Measurements from ENCODE around the gene LAIR1.
"Not testable (repeated sequence)": the region's sequence is repeated elsewhere in the genome, so short reads cannot be mapped to it uniquely, and the experiment has no call there.

The LAIR1 gene

DNA sequence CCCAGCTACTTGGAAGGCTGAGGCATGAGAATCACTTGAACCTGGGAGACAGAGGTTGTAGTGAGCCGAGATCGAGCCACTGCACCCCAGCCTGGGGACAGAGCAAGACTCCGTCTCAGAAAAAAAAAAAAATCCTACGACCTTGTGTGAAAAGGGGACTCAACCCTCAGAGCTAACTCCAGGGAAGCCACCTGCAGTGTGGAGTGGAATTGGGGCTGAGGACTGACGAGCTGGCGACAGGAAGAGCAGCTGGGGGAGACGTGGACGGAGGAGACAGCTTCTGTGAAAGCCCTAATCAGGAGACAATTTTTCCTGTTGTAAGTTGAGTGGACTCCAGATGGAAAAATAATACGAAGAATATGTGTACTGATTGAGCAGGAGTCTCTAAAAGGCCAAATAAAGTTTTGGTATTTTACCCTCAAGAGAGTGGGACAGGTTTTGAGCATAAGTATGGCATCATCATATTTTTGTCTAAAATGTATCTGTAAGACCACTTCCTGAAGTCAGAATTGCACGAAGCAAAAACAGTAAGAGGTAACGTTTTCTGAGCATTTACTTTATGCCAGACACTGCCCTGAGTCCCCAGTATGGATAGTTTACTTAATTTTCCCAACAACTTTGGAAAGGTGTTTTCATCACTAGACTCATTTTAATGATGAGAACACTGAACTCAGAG is 12.0 kb upstream of the LAIR1 start:
- no peak for DNase-seq (ENCODE audit: low read depth)

GRCh38 chr19:54375181-54375938 is 10.6 kb upstream of the LAIR1 start:
- DNase-seq (ENCODE audit: low read depth): not testable (repeated sequence)

DNA sequence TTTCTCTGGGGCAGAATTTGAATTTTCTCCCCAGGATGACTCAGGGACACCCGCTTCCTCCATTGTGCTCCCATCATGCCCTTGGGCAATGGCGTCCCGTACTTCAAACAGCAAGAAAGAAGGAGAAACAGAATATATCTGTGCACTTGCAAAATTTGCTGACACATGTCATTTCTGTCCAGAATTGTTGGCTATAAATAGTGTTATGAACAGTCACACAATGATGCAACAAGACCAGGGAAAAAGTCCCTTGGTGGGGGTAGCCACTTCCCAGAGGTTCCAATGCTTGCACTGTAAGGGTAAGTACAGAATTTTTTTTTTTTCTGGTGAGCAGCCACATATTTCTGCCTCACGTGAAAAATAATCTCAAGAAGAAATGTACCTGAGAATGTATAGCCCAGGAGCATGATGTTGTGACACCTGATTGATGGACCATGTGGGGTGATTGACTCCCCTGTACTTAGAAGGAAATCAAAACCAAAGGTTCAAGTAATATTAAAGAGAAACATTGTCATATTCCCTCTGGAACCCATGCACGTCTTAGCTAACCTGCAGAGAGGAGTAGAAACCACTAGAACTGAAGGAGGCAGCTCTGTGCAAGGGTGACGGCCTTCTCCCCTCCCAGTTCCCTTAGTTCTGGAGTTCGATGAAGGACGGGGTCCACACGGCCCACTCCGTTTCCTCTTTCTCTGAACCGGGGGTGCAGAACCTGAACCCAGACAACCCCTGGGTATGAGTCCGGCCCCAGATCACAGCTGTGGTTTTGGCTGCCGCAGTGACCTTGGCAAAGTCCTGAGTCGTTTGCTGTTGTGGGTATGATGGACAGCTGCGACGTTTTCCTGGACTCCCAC is 9.3 kb upstream of the LAIR1 start:
- no peak for DNase-seq (ENCODE audit: low read depth)

GRCh38 chr19:54371453-54371852 is 6.7 kb upstream of the LAIR1 start:
- DNase-seq (ENCODE audit: low read depth): not testable (repeated sequence)

- DNase-seq (ENCODE audit: low read depth): not testable (repeated sequence)
Measured at GRCh38 chr19:54370434-54370796, 5.7 kb upstream of the LAIR1 start.

DNA sequence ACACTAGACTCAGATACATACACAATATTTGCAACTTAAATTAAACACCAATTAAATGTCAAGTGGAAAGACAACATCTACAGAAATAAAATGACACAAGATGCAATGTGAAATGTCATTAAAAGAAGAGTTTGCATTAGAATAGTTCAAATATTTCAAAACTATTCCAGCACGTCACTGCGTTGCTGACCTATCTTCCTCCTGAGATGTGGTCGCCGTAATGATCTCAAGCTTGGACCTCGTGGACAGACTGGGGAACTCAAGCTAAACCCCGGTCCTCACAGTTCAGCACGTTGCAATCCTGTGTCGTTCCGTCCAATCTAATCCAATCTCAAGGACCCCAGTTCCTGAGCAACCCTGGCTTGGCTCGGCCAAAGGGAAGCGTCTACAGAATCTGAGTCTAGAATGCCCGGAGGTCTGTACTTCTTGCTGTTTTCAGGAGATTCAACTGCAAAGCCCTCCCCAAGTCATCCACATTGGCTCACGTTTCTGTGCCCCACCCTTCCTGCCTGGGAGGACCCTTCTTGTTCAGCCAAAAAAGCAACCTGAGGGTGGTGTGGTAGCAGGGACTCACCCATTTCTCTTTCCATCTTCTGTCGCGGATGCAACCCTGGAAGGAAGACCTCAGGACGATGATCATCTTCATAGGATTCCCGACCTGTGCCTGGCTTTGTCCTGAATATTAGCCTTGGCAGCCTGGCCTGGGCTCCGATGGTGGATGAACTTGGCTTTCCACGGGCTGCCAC is 5.1 kb upstream of the LAIR1 start:
- DNase-seq (ENCODE audit: low read depth): not testable (repeated sequence)

GRCh38 chr19:54369082-54369687 is 4.5 kb upstream of the LAIR1 start:
- DNase-seq (ENCODE audit: low read depth): no peak

- no peak for DNase-seq (ENCODE audit: low read depth)
Measured at GRCh38 chr19:54366811-54367210, 2.1 kb upstream of the LAIR1 start.

DNA sequence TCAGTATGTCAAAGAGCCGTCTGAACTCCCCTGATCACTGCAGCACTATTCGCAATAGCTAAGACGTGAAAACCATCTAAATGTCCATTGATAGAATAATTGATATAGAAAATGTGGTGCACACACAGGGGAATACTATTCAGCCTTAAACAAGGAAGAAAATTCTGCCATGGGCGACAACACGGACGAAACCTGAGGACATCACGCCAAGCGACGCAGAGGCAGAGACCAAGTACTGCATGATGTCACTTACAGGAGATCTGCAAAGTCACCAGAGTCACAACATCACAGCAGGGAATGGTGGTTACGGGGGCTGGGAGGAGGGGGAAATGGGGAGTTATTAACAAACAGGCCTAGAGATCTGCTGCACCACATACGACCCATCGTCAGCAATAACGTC is 1.1 kb upstream of the LAIR1 start:
- not testable (repeated sequence) for DNase-seq (ENCODE audit: low read depth)

GRCh38 chr19:54361680-54362422 is 2.9 kb downstream of the LAIR1 start:
- not testable (repeated sequence) for DNase-seq (ENCODE audit: low read depth)

GRCh38 chr19:54359149-54359820 is 5.4 kb downstream of the LAIR1 start:
- DNase-seq (ENCODE audit: low read depth): not testable (repeated sequence)

DNA sequence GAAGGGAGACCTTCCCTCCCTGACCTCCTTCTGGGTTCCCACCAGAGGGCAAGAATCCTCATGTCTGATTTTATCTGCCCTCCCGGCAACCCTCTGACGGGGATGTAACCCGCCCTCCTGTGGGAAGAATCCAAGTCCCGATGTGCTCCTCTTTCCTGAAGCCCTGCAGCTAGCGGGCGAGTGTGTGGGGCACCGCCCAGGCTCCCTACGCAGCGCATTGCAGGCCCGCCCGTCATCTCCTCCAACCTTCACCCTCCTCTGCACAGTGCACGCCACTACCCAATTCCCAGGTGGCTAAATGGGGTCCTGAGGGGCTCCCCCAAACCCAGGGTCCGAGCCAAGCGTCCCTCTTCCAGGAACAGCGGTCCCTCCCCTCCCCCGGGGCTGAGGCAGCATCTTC is 7.3 kb downstream of the LAIR1 start:
- DNase-seq (ENCODE audit: low read depth): no peak

DNA sequence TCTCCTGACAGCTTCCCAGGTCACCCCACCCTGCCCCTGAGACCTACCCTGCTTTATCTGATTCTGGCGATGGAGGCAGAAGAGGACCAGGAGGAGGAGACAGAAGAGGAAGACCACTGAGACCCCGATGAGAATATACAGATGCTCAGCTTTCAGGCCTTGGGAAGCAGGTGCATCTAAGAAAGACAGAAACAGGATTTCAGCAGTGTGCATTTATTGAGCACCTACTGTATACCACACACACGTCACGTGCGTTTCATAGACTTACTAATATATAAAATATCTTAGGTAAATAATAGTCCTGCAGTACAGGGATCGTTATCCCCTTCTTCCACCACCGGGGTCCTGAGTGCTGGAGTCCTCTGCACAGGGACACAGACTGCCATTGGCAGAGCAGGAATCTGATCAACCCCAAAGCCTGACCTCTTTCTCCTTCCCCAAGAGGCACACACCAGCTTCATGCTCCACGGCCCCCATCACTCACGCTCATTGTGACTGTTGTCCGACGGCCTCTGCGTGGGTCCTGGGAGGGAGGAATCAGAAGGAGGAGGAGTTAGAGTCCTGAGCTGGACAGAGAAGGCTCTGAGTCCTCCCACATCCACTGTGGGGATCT is 8.2 kb downstream of the LAIR1 start:
- DNase-seq (ENCODE audit: low read depth): no peak

GRCh38 chr19:54355675-54356074 is 9.1 kb downstream of the LAIR1 start:
- DNase-seq (ENCODE audit: low read depth): no peak

- DNase-seq (ENCODE audit: low read depth): no peak
Measured at GRCh38 chr19:54354761-54355160, 10.0 kb downstream of the LAIR1 start.

- DNase-seq (ENCODE audit: low read depth): no peak
Measured at GRCh38 chr19:54352546-54352945, 12.2 kb downstream of the LAIR1 start.

DNA sequence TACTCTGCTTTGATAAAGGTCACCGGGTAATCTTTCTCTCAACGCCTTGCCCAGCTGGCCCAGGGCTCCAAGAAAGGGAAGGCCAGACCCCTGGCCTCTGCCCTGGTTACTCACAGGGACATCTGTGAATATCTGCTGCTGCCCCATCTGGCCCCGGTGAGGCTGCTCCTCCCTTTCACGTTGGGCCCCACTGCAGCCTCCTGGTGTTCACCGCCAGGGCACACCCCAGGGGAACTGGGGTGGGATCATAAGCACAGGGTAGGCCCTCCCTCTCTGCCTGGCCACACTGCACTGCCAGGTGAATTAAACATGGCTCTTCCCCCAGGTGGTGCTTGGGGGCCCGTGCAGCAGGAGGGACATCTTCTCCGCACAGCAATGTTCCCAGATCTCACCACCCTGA is 12.7 kb downstream of the LAIR1 start:
- no peak for DNase-seq (ENCODE audit: low read depth)

DNA sequence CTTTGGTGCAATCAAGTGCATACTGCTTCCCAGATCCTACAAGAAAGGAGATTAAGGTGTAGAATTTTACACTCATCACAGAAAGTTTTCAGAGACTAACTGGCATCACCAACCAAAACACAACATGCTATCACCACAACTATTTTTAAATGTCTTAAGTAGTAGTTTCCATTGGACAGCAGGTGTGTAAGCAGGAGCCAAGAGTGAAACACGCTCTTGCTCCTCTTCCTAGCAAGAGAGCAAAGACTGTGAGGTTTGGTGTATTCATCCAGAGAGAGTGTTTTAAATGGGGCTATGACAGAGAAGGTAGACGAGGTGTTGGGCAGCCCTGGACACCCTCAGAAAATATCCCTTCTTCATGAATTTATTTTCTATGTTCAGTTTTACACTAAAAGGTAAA is 13.3 kb downstream of the LAIR1 start:
- DNase-seq (ENCODE audit: low read depth): no peak

DNA sequence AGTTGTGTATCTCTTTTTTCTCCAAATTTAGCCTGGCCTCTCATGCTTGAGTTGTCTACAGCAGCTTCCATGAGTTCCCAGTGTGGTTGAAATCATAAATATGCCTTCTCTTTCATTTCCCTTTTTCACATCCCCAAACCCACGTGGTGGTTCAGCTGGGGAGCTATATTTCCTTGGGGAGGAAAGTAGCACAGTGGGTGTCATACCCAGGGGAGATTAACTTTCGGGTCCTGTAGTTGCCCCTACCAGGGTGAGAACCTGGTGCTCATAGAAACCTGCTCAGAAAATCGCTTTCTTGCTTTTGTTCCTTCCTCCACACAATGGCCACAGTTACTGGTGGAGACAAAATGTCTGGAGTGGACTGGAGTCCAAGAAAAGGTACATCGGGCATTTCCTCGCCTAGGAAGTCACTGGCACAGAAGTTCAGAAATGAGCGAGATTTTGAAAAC is 18.8 kb downstream of the LAIR1 start:
- DNase-seq (ENCODE audit: low read depth): no peak

- DNase-seq (ENCODE audit: low read depth): no peak
Measured at GRCh38 chr19:54343868-54344267, 20.9 kb downstream of the LAIR1 start.

Measured in HS-5 (cell line).